Measurements from ENCODE around the gene YKT6. TPM values are rescaled to one million over a fixed set of nuclear protein-coding genes. Genes with fewer than 3 reads are reported as not detected.

Gene YKT6
- total RNA-seq, 1 donor from 2014 or later: 178 TPM

- Mint-ChIP-seq H3K27me3 (ENCODE audit: unreplicated experiment) (peaks cover 10% of the 10 kb centered on the region), H3K4me3 (ENCODE audit: unreplicated experiment) (no peak overlapping the region), H3K9me3 (ENCODE audit: unreplicated experiment) (peaks cover 12% of the 10 kb centered on the region), H3K4me1 (ENCODE audit: low read depth, unreplicated experiment) (peaks cover 29% of the 10 kb centered on the region), H3K36me3 (ENCODE audit: unreplicated experiment) (no peaks in the 10 kb centered on the region), H3K27ac (ENCODE audit: unreplicated experiment) (no peak overlapping the region)
- no peak for TF ChIP-seq CTCF (IDR thresholded peaks at IDR 0.05; ENCODE audit: partially characterized antibody, unreplicated experiment)
- peak; percentile 19 for DNase-seq
Measured at GRCh38 chr7:44220358-44221112, 19.8 kb downstream of the YKT6 start.

GRCh38 chr7:44221231-44221791 lies 20.5 kb downstream of the YKT6 start:
- Mint-ChIP-seq H3K36me3 (ENCODE audit: unreplicated experiment) (no peaks in the 10 kb centered on the region), H3K4me1 (ENCODE audit: low read depth, unreplicated experiment) (peaks cover 34% of the 10 kb centered on the region), H3K27ac (ENCODE audit: unreplicated experiment) (no peak overlapping the region), H3K9me3 (ENCODE audit: unreplicated experiment) (peaks cover 13% of the 10 kb centered on the region), H3K27me3 (ENCODE audit: unreplicated experiment) (peaks cover 10% of the 10 kb centered on the region), H3K4me3 (ENCODE audit: unreplicated experiment) (no peak overlapping the region)
- DNase-seq: peak; percentile 44
- no peak for TF ChIP-seq CTCF (IDR thresholded peaks at IDR 0.05; ENCODE audit: partially characterized antibody, unreplicated experiment)

- Mint-ChIP-seq H3K9me3 (ENCODE audit: unreplicated experiment) (peaks cover 13% of the 10 kb centered on the region), H3K4me3 (ENCODE audit: unreplicated experiment) (no peak overlapping the region), H3K36me3 (ENCODE audit: unreplicated experiment) (no peaks in the 10 kb centered on the region), H3K4me1 (ENCODE audit: low read depth, unreplicated experiment) (peaks cover 26% of the 10 kb centered on the region), H3K27ac (ENCODE audit: unreplicated experiment) (peak overlapping the region; percentile 56), H3K27me3 (ENCODE audit: unreplicated experiment) (peaks cover 8% of the 10 kb centered on the region)
- peak; percentile 27 for DNase-seq
- no peak for TF ChIP-seq CTCF (IDR thresholded peaks at IDR 0.05; ENCODE audit: partially characterized antibody, unreplicated experiment)
Measured at GRCh38 chr7:44222074-44222473, 21.3 kb downstream of the YKT6 start.

GRCh38 chr7:44222776-44223261 lies 22.0 kb downstream of the YKT6 start:
- H3K27ac Mint-ChIP-seq (ENCODE audit: unreplicated experiment): no peak overlapping the region
- no peaks in the 10 kb centered on the region for H3K36me3 Mint-ChIP-seq (ENCODE audit: unreplicated experiment)
- H3K27me3 Mint-ChIP-seq (ENCODE audit: unreplicated experiment): peaks cover 8% of the 10 kb centered on the region
- no peak for DNase-seq
- H3K4me1 Mint-ChIP-seq (ENCODE audit: low read depth, unreplicated experiment): peaks cover 25% of the 10 kb centered on the region
- H3K4me3 Mint-ChIP-seq (ENCODE audit: unreplicated experiment): no peak overlapping the region
- H3K9me3 Mint-ChIP-seq (ENCODE audit: unreplicated experiment): peaks cover 13% of the 10 kb centered on the region
- no peak for TF ChIP-seq CTCF (IDR thresholded peaks at IDR 0.05; ENCODE audit: partially characterized antibody, unreplicated experiment)

All from glutamatergic neuron (in vitro differentiated cells).